Fibroblast of villous mesenchyme (primary cell): ENCODE results near the gene SMAD5. TPM values are rescaled to one million over a fixed set of nuclear protein-coding genes. Genes with fewer than 3 reads are reported as not detected.

Experiments
- DNase-seq: peaks from one replicate; pipeline ENCODE4 v3.0.0-alpha.2; 2010; ENCODE audit warnings: low read depth
- H3K4me3 ChIP-seq: 2 replicates; pipeline ENCODE4 v1.5.1; 2011; ENCODE audit warnings: low read depth, mild to moderate bottlenecking, low read length
- CTCF ChIP-seq: IDR thresholded peaks from 2 replicates; pipeline ENCODE4 v1.5.1; 2012; ENCODE audit warnings: low read depth, mild to moderate bottlenecking, low read length; ENCODE audit not compliant: insufficient read depth
- total RNA-seq: library from RNA; depleted of rRNA; stranded (reverse); fragments of >200 nt; gene quantifications from 2 replicates; pipeline ENCODE4 v1.2.3, GENCODE V29; 2012

SMAD5 gene
- total RNA-seq, 1 donor = 85.1 TPM

- TF ChIP-seq CTCF = no peak
- no peak overlapping the region for H3K4me3 ChIP-seq
- DNase-seq = no peak
These were observed 18.1 kb upstream of the SMAD5 start for GRCh38 chr5:136114414-136115125.

GRCh38 chr5:136115183-136115865, 17.3 kb upstream of the SMAD5 start:
- TF ChIP-seq CTCF = no peak

GRCh38 chr5:136120529-136120928, 12.1 kb upstream of the SMAD5 start:
- no peak overlapping the region for H3K4me3 ChIP-seq
- no peak for DNase-seq
- TF ChIP-seq CTCF = no peak

More at GRCh38 chr5:136115183-136115865, 17.3 kb upstream of the SMAD5 start:
- DNase-seq = no peak
- no peak overlapping the region for H3K4me3 ChIP-seq

GRCh38 chr5:136123236-136123768, 9.3 kb upstream of the SMAD5 start:
- no peak for DNase-seq
- no peak for TF ChIP-seq CTCF
- H3K4me3 ChIP-seq = no peak overlapping the region

- no peak overlapping the region for H3K4me3 ChIP-seq
- TF ChIP-seq CTCF = no peak
- DNase-seq = no peak
These were observed 5.1 kb upstream of the SMAD5 start for GRCh38 chr5:136127560-136127959.

GRCh38 chr5:136128481-136128880, 4.2 kb upstream of the SMAD5 start:
- no peak for DNase-seq
- no peak for TF ChIP-seq CTCF
- no peak overlapping the region for H3K4me3 ChIP-seq
